Prostate gland (tissue), 2 donors: ENCODE results near the gene IL20RB.

ENCODE experiments used
- POLR2AphosphoS5 ChIP-seq: sonication (generic); formaldehyde crosslinking; IDR thresholded peaks from one replicate; pipeline ENCODE4 v1.6.1; 2017; ENCODE audit warnings: antibody characterized with exemption
- TF ChIP-seq, protein P1 (sequence below), 4 experiments: fragments of 200-600 bp in 2 of 4; fragments of 450-650 bp in 2 of 4; sonication (generic) in 2 of 4; IDR thresholded peaks; 1 replicate in 3 of 4; 2 replicates in 1 of 4; pipeline ENCODE4 v1.5.1; 2016 to 2019; ENCODE audit warnings: antibody characterized with exemption in 4 of 4, mild to moderate bottlenecking in 2 of 4, moderate library complexity in 2 of 4

DNA sequence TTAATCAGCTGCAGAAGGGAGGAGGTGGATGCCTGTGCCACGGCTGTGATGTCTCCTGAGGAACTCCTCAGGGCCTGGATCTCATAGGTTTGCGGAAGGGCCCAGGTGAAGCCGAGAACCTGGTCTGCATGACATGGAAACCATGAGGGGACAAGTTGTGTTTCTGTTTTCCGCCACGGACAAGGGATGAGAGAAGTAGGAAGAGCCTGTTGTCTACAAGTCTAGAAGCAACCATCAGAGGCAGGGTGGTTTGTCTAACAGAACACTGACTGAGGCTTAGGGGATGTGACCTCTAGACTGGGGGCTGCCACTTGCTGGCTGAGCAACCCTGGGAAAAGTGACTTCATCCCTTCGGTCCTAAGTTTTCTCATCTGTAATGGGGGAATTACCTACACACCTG lies 52.4 kb downstream of the IL20RB start:
- TF ChIP-seq, protein P1, sequence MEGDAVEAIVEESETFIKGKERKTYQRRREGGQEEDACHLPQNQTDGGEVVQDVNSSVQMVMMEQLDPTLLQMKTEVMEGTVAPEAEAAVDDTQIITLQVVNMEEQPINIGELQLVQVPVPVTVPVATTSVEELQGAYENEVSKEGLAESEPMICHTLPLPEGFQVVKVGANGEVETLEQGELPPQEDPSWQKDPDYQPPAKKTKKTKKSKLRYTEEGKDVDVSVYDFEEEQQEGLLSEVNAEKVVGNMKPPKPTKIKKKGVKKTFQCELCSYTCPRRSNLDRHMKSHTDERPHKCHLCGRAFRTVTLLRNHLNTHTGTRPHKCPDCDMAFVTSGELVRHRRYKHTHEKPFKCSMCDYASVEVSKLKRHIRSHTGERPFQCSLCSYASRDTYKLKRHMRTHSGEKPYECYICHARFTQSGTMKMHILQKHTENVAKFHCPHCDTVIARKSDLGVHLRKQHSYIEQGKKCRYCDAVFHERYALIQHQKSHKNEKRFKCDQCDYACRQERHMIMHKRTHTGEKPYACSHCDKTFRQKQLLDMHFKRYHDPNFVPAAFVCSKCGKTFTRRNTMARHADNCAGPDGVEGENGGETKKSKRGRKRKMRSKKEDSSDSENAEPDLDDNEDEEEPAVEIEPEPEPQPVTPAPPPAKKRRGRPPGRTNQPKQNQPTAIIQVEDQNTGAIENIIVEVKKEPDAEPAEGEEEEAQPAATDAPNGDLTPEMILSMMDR (IDR thresholded peaks at IDR 0.05) = no peak
- TF ChIP-seq POLR2AphosphoS5 = no peak
